HL-60 (cell line): ENCODE results near the gene ADCY1.

Experiments
- DNase-seq, 2 experiments: peaks; one replicate each; pipeline ENCODE4 v3.0.0-alpha.2; 2010 to 2020; ENCODE audit warnings: low read depth in 1 of 2, low spot score in 1 of 2
- H3K27ac ChIP-seq: fragments of 250-450 bp; sonication (Bioruptor Pico); replicated peaks from 2 replicates; pipeline ENCODE4 v1.5.1; 2020; ENCODE audit warnings: mild to moderate bottlenecking, moderate library complexity
- H3K27me3 ChIP-seq: fragments of 250-450 bp; sonication (Bioruptor Pico); 2 replicates; pipeline ENCODE4 v1.5.1; 2021; ENCODE audit warnings: mild to moderate bottlenecking, moderate library complexity; ENCODE audit not compliant: insufficient read depth, poor library complexity, severe bottlenecking
- H3K4me3 ChIP-seq: replicated peaks from 2 replicates; pipeline ENCODE4 v1.5.1; 2011; ENCODE audit warnings: mild to moderate bottlenecking, control low read depth, low read length; ENCODE audit not compliant: insufficient read depth
- CTCF ChIP-seq: IDR thresholded peaks from one replicate; pipeline ENCODE4 v1.5.1; 2011; ENCODE audit warnings: low read length, control low read depth, inconsistent platforms; ENCODE audit not compliant: insufficient read depth
- GABPA ChIP-seq: IDR thresholded peaks from 2 replicates; pipeline ENCODE4 v1.6.1; 2012; ENCODE audit warnings: low read depth
- POLR2AphosphoS5 ChIP-seq: IDR thresholded peaks from 2 replicates; pipeline ENCODE4 v1.6.1; 2012; ENCODE audit warnings: low read depth
- REST ChIP-seq: IDR thresholded peaks from 2 replicates; pipeline ENCODE4 v1.6.1; 2012; ENCODE audit warnings: low read depth; ENCODE audit not compliant: insufficient replicate concordance
- SPI1 ChIP-seq: IDR thresholded peaks from 2 replicates; pipeline ENCODE4 v1.6.1; 2012; ENCODE audit warnings: low read depth, mild to moderate bottlenecking, borderline replicate concordance

ADCY1 gene

GRCh38 chr7:45647967-45648670, 74.0 kb downstream of the ADCY1 start:
- no peak for TF ChIP-seq GABPA
- TF ChIP-seq REST = no peak
- no peak for TF ChIP-seq CTCF
- no peak for TF ChIP-seq SPI1
- TF ChIP-seq POLR2AphosphoS5 = no peak
- Histone ChIP-seq H3K27ac (no peak overlapping the region), H3K27me3 (no peaks in the 10 kb centered on the region), H3K4me3 (no peak overlapping the region)
- no peak for DNase-seq

DNA sequence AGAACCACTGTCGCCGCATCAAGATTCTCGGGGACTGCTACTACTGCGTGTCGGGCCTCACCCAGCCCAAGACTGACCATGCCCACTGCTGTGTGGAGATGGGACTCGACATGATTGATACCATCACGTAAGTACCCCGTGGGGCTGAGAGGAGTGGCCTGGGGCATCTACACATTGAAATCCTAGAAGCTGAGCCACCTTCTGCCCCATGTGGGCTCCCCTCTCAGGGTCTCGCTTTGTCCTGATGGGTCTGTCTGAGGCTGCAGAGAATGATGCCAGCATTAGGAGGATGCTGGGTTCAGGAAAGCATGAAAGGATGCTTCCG, 74.5 kb downstream of the ADCY1 start:
- no peak overlapping the region for H3K4me3 ChIP-seq
- H3K27me3 ChIP-seq = no peaks in the 10 kb centered on the region
- no peak for DNase-seq
- no peak for TF ChIP-seq SPI1
- no peak for TF ChIP-seq GABPA
- no peak for TF ChIP-seq POLR2AphosphoS5
- TF ChIP-seq CTCF = no peak
- no peak for TF ChIP-seq REST
- H3K27ac ChIP-seq = no peak overlapping the region

DNA sequence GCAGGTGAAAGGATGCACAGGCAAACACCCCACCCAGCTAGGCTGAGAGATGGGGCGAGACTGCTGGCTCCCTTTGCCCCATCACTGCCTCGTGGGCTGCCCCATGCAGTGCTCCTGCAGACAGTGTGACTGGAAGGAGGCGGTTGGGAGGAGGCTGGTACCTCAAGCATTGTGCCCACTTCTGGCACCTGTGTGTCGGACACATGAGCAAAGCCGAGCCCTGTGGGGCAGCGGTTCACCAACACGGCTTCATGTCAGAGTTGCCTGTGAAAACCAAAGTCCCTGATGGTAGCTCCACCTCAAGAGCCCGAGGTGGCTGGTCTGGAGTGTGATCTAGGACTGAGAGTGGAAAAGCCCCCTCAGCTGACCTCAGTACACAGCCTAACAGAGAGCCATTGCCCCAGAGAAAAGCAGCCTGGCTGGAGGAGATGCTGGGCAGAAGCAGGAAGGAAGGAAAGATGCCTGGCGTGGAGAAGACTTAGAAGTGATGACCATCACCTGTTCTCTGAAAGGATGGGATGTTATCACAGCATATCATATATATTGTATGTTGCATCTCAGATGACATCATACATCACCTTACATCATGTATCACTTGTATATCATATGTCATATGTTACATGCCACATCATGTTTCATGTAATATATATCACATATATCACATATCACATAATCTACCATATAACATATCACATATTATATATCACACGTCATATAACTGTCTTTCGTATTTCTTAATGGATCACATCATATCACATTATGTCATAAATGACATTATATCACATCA, 75.6 kb downstream of the ADCY1 start:
- no peak overlapping the region for H3K4me3 ChIP-seq
- H3K27me3 ChIP-seq = no peaks in the 10 kb centered on the region
- TF ChIP-seq CTCF = no peak
- no peak overlapping the region for H3K27ac ChIP-seq
- no peak for DNase-seq
